H1 (cell line): Measurements from ENCODE around the gene GCKR.

Experiments
- CREB1 ChIP-seq: IDR thresholded peaks from 2 replicates; pipeline ENCODE4 v1.6.1; 2012; ENCODE audit warnings: inconsistent platforms
- CTCF ChIP-seq, 3 experiments: IDR thresholded peaks; 1 replicate in 2 of 3; 2 replicates in 1 of 3; pipeline versions ENCODE4 v1.5.1 to v1.6.1; 2011; ENCODE audit warnings: low read length in 3 of 3, mild to moderate bottlenecking in 3 of 3, inconsistent platforms in 2 of 3, low read depth in 1 of 3, moderate library complexity in 1 of 3; ENCODE audit not compliant: insufficient read depth in 1 of 3; ENCODE audit errors: control extremely low read depth in 1 of 3
- POLR2A ChIP-seq, 2 experiments: IDR thresholded peaks; 1 replicate in 1 of 2; 2 replicates in 1 of 2; pipeline ENCODE4 v1.6.1; 2011; ENCODE audit warnings: low read depth in 2 of 2, low read length in 2 of 2, mild to moderate bottlenecking in 2 of 2; ENCODE audit errors: control extremely low read depth in 1 of 2
- RNF2 ChIP-seq: fragments of 200-900, 300-1000 bp; sonication (generic); IDR thresholded peaks from 2 replicates; pipeline ENCODE4 v1.7.1; 2016; ENCODE audit warnings: borderline replicate concordance, low read depth, mild to moderate bottlenecking, antibody characterized with exemption, low read length; ENCODE audit not compliant: poor library complexity, severe bottlenecking; ENCODE audit errors: missing control alignments
- SIRT6 ChIP-seq: IDR thresholded peaks from one replicate; pipeline ENCODE4 v1.7.1; 2012; ENCODE audit warnings: low read length, inconsistent platforms

GRCh38 chr2:27507293-27507692, 10.7 kb downstream of the GCKR start:
- TF ChIP-seq POLR2A (IDR thresholded peaks at IDR 0.05; ENCODE audit: control extremely low read depth in 1 of 2, low read depth in 2 of 2, low read length in 2 of 2) (no peak), CTCF (IDR thresholded peaks at IDR 0.05; ENCODE audit: control extremely low read depth in 1 of 3, insufficient read depth in 1 of 3, low read depth in 1 of 3, low read length in 3 of 3) (no peak), RNF2 (no peak), CREB1 (no peak), SIRT6 (no peak)
